GM19468 (cell line): Measurements from ENCODE around the gene HAUS3.
"Not testable (repeated sequence)": the region's sequence is repeated elsewhere in the genome, so short reads cannot be mapped to it uniquely, and the experiment has no call there.

ENCODE experiments used
- ATAC-seq: cut with Tn5 transposase; IDR thresholded peaks from one replicate; pipeline ENCODE4 v1.9.1; 2021; ENCODE audit warnings: mild to moderate bottlenecking, moderate library complexity, moderate number of reproducible peaks; ENCODE audit not compliant: unreplicated experiment; ENCODE audit errors: extremely low read depth

HAUS3 gene

DNA sequence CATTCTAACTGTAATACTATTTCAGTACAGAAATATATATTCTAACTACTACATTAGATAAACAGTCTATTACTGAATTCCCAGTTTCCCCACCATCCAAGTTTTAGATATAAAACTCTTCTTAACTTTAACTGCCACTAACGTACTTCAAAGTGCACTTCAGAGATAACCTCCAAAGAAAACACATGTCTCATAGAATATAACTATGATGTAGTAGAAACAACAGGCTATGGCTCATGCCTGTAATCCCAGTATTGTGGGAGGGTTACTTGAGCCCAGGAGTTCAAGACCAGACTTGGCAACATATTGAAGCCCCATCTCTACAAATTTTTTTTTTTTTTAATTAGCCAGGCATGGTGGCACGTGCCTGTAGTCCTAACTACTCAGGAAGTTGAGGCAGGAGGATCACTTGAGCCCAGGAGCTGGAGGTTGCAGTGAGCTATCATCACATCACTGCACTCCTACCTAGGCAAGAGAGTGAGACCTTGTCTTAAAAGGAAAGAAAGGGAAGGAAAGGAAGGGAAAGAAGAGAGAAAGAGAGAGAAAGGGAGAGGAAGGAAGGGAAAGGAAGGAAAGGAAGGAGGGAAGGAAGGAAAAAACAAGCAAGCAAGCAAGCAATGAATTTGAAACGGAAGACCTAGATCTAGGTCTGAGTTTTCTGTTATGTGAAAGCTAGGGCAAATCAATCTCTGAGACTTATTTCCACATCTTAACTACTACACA lies 4.8 kb downstream of the HAUS3 start:
- ATAC-seq, result no peak

DNA sequence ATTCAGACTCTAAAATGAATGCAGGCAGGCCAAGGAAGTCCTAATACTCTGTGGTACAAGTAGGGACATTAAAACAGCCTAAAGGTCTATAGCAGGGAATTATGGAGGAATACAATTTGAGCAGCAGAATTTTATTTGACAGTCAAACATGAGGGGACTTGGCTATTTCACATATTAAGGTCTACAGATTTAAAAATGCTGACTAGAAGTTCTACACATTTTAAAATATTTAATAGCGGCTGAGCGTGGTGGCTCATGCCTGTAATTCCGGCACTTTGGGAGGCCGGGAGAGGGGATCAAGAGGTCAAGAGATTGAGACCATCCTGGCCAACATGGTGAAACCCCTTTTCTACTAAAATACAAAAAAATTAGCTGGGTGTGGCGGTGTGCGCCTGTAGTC lies 10.8 kb downstream of the HAUS3 start:
- ATAC-seq, result no peak

- no peak for ATAC-seq
Measured at GRCh38 chr4:2226261-2226660, 15.7 kb downstream of the HAUS3 start.

- ATAC-seq, result no peak
Measured at GRCh38 chr4:2222838-2223237, 19.1 kb downstream of the HAUS3 start.

DNA sequence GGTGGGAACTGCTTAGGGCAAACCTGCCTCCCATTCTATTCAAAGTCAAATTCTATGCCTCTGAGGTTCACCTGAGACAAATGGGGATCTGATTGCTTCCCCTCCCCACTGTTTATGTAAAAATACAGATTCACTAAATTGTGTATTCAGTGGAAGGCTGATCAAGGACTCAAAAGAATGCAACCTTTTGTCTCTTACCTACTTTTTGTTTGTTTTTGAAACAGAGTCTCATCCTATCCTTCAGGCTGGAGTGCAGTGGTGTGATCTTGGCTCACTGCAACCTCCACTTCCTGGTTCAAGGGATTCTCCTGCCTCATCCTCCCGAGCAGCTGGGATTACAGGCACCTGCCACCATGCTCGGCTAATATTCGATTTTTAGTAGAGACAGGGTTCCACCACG lies 20.5 kb downstream of the HAUS3 start:
- not testable (repeated sequence) for ATAC-seq

DNA sequence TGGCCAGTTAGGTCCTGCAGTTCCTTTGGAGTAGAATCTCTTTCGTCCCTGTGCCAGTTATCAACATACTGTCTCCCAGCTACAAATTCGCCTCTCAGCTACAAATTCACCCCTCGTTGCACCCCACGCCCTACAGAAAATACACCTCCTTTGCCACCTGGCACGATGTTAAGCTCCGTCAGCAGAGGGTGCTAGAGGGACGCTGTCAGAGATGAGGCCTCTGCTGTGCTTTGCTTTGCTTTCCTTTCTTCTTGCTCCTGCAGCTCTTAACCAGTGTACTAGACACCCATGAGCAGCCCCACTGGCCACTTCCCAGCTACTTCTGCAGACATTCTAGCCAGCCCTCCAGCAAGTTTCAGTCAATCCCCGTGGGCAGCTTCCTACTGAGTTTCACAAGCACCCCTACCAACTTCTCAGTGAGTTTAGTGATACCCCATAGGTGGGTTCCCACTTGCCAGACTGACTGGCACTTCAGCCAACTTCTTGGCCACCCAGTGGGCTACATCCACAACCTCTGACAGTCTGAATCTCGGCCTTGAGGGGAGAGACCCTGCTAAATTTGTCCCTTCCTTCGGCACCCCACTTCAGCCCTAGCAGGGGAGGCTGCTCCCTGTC lies 21.8 kb downstream of the HAUS3 start:
- no peak for ATAC-seq

DNA sequence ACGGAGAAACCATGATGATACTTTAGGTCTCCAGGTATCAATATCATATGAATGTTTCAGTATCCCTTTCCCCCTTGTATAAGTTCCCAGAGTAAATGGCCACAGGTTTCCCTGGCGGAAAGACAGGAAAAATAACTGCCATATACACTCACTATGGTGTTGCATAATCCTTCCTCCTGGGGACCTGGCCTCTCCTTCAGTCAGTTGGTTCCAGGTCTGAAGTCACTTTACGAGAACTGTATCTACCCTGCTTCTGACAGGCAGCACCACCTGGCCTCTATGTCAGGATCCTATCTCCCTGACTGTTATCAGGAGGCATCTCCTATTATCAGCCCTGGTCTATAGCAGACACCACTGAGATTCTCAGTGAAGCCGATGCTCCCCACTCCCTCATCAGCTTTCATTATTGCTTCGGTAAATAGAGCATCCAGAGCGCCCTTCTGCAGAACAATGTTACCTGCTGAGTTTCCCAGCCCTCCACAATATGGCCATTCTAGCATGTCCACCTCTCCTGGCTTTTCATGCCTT lies 22.6 kb downstream of the HAUS3 start:
- ATAC-seq, result no peak

GRCh38 chr4:2218436-2218835 lies 23.5 kb downstream of the HAUS3 start:
- no peak for ATAC-seq

GRCh38 chr4:2217726-2218125 lies 24.2 kb downstream of the HAUS3 start:
- ATAC-seq, result no peak

GRCh38 chr4:2212831-2213230 lies 29.1 kb downstream of the HAUS3 start:
- ATAC-seq, result no peak

GRCh38 chr4:2202789-2203188 lies 39.1 kb downstream of the HAUS3 start:
- not testable (repeated sequence) for ATAC-seq

DNA sequence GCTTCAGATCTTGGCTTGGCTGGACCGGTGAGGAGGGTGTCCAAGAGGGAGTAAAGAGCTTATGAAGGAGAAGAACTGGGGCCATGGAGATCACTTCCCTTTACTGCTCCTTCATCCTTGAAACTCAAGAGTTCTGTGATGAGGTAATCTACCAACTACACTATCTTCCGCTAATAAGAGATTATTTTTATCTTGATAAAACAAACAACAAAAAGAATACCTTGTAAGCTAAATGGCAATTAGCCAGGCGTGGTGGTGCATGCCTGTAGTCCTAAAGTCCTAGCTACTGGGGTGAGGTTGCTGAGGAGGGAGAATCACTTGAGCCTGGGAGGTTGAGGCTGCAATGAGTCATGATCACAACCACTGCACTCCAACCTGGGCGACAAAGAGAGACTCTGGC lies 47.4 kb downstream of the HAUS3 start:
- no peak for ATAC-seq

DNA sequence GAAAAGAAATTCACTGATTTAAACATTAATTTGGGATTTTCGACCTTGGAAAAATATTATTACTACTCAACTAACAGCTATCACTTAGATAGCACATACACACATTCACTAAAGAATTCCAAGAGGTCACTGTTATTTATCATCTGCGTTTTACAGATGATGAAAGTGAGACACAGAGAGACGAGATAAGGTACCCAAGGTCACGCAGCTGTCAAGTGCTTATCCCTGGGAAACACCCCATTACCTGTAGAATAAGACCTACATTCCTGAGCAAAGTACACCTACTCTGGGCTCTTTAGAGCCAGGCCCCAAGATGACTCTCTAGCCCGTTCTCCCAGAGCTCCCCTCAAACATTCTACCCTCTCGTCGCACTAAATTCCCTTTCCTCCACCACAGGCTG lies 48.6 kb downstream of the HAUS3 start:
- ATAC-seq, result no peak

DNA sequence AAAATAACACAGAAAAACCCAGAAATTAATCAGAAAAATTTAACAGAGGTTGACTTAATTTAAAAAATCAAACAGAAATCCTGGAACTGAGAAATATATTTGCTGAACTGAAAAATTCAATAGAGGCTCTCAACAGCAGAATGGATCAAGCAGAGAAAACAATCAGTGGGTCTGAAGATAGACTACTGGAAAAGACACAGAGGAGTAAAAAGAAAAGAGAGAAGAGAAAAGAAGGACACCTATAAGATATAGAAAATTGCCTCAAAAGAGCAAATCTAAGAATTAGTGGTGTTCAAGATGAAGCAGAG lies 55.1 kb downstream of the HAUS3 start:
- ATAC-seq, result no peak

GRCh38 chr4:2186133-2186864 lies 55.6 kb downstream of the HAUS3 start:
- no peak for ATAC-seq

DNA sequence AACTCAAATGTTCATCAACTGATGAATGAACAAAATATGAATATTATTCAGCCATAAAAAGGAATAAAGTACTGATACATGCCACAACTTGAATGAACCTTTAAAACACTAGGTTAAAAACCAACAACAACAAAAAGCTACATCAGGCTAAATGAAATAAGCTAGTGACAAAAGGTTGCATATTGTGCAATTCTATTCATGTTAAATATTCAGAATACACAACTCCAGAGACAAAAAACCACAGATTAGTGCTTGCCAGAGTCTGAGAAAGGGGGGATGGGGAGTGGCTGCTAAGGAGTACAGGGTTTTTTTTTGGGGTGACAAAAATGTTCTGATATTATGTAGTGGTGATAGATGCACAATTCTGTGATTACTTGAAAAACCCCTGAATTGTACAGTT lies 58.5 kb downstream of the HAUS3 start:
- no peak for ATAC-seq

DNA sequence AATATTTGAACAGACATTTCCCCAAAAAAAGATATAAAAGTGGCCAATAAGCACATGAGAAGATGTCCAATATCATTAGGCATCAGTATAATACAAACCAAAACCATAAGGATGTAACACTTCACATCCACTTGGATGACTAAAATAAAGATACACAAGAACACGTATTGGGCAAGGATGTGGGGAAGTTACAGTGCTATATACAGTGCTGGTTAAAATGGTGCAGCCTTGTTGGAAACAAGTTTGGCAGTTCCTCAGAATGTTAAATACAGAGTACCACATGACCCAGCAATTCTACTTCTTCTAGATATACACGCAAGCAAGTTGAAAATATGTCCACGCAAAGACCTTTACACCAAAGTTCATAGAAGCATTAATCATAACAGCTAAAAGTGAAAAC lies 58.9 kb downstream of the HAUS3 start:
- ATAC-seq, result no peak

DNA sequence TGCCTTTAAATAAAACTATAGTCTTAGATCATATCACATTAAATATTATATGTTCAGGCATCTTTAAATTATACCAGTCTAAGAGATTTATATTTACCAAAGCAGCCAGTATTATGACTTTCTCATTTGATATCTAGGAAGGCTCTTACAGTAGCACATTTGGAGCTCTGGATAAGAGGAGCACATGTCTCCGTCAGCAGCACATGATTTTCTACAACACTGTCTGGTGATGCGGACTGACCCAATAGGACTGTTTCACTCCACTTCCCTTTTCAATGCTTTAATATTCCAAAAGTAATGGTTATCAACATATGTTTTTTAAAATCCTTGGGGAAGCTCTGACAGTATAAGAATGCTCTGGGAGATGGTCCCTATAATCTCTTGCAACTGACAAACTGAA lies 61.5 kb downstream of the HAUS3 start:
- no peak for ATAC-seq

DNA sequence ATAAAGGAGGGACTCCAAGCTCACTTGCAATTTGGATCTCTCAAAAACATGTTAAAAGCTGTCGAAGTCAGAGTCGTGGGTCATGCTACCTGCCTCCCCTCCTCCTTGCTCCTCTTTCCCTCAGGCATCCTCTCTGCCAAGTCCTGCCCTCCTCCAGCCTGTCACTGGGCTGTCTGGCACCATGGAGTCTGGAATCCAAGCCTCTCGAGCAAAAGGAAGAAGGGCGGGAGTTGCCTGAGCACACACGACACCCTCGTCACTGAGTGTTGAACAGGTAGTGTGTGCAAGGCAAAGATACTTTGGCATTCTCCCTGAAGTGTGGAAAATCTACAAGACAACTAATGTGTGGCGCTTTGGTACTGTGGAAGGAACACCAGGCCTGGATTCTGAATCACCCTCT lies 62.2 kb downstream of the HAUS3 start:
- ATAC-seq, result no peak

- ATAC-seq, result no peak
Measured at GRCh38 chr4:2178986-2179385, 62.9 kb downstream of the HAUS3 start.
